ENCODE data around the gene DYNLT2. TPM values are rescaled to one million over a fixed set of nuclear protein-coding genes. Genes with fewer than 3 reads are reported as not detected.

The DYNLT2 gene
- total and polyA plus RNA-seq, 2 of the 13 experiments (the other 11 are each of a cell fraction or from before 2014, with no cell fraction given) = 2.1 to 4.3 TPM

DNA sequence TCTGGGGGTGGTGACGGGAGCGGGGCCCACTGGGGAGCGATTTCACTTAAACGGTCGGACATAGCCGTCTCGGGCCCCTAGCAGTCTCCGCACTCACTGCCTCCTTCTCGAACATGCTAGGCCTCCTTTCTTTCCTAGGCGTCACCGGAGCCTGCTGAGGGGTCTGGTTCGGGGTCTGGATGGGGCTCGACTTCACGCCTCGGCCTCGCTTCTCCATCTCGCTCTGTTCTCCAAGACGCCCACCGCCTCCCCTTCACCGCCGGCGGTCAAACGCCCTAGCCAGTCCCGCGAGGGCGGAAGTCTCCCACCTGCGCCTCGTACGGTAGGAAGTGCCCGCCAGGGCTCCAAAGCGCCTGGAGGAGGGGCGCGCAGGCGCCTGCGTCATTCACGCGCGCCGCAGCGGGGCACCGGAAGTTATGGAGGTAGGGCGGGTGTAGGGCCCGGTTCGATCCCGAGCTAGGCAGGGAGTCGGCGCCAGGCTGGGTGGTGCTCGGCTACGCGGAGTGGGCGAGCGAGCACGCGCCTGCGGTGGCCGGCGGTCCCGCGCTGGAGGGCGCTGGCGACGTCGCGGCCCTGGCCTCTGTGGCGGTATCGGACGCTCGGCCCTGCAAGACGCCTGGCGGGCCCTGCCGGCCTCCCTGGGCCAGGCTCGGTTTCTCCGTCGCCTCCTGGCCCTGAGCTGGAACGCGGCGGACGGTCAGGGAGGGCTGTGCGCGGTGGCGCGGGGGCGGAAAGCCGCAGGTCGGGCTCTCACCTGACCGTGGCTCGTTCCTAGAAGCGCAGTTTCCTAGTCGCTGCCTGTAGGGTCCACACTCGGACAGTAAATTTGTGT, at the start of gene DYNLT2, which contains the start of gene ERMARD (continued):
- TF ChIP-seq MAFF (IDR thresholded peaks at IDR 0.05; ENCODE audit: low read depth, low read length) = no peak
- no peak for TF ChIP-seq HNRNPUL1 (IDR thresholded peaks at IDR 0.05; ENCODE audit: low read depth, low read length)
- peak; percentile 96 for TF ChIP-seq MED1 (CRISPR knock-in tag; IDR thresholded peaks at IDR 0.05)
- no peak for TF ChIP-seq NFIB (CRISPR knock-in tag; IDR thresholded peaks at IDR 0.05; ENCODE audit: borderline replicate concordance)
- TF ChIP-seq, protein P1, sequence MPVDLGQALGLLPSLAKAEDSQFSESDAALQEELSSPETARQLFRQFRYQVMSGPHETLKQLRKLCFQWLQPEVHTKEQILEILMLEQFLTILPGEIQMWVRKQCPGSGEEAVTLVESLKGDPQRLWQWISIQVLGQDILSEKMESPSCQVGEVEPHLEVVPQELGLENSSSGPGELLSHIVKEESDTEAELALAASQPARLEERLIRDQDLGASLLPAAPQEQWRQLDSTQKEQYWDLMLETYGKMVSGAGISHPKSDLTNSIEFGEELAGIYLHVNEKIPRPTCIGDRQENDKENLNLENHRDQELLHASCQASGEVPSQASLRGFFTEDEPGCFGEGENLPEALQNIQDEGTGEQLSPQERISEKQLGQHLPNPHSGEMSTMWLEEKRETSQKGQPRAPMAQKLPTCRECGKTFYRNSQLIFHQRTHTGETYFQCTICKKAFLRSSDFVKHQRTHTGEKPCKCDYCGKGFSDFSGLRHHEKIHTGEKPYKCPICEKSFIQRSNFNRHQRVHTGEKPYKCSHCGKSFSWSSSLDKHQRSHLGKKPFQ (CRISPR knock-in tag; IDR thresholded peaks at IDR 0.05; ENCODE audit: insufficient replicate concordance) = peak; percentile 94
- TF ChIP-seq WIZ (CRISPR knock-in tag; IDR thresholded peaks at IDR 0.05) = peak; percentile 66; the same call in 1 of the 2 replicates
- TF ChIP-seq, protein P2, sequence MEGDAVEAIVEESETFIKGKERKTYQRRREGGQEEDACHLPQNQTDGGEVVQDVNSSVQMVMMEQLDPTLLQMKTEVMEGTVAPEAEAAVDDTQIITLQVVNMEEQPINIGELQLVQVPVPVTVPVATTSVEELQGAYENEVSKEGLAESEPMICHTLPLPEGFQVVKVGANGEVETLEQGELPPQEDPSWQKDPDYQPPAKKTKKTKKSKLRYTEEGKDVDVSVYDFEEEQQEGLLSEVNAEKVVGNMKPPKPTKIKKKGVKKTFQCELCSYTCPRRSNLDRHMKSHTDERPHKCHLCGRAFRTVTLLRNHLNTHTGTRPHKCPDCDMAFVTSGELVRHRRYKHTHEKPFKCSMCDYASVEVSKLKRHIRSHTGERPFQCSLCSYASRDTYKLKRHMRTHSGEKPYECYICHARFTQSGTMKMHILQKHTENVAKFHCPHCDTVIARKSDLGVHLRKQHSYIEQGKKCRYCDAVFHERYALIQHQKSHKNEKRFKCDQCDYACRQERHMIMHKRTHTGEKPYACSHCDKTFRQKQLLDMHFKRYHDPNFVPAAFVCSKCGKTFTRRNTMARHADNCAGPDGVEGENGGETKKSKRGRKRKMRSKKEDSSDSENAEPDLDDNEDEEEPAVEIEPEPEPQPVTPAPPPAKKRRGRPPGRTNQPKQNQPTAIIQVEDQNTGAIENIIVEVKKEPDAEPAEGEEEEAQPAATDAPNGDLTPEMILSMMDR (CRISPR knock-in tag; IDR thresholded peaks at IDR 0.05) = peak; percentile 52
- TF ChIP-seq THAP11 (CRISPR knock-in tag; IDR thresholded peaks at IDR 0.05) = peak; percentile 96
- TF ChIP-seq ZNF3 (CRISPR knock-in tag; IDR thresholded peaks at IDR 0.05) = no peak
- TF ChIP-seq FOXJ3 (CRISPR knock-in tag; IDR thresholded peaks at IDR 0.05; ENCODE audit: borderline replicate concordance) = peak; percentile 14; the same call in 1 of the 2 replicates
- TF ChIP-seq RFX1 (IDR thresholded peaks at IDR 0.05) = no peak
- peak; percentile 23 for TF ChIP-seq TBX3 (IDR thresholded peaks at IDR 0.05; ENCODE audit: borderline replicate concordance)
- TF ChIP-seq AGO2 (optimal IDR thresholded peaks at IDR 0.05; ENCODE audit: low read depth, low read length) = peak; percentile 90
- TF ChIP-seq KDM5A (IDR thresholded peaks at IDR 0.05; ENCODE audit: borderline replicate concordance, low read length) = peak; percentile 87
- no peak for TF ChIP-seq FLYWCH1 (CRISPR knock-in tag; IDR thresholded peaks at IDR 0.05)
- TF ChIP-seq ASH2L (IDR thresholded peaks at IDR 0.05; ENCODE audit: insufficient read length, low read depth, low read length) = peak; percentile 97
- no peak for TF ChIP-seq TEAD3 (CRISPR knock-in tag; optimal IDR thresholded peaks at IDR 0.05; ENCODE audit: borderline replicate concordance)
- TF ChIP-seq ZNF124 (CRISPR knock-in tag; IDR thresholded peaks at IDR 0.05) = peak; percentile 40; the same call in 1 of the 2 replicates
- TF ChIP-seq, protein P3, sequence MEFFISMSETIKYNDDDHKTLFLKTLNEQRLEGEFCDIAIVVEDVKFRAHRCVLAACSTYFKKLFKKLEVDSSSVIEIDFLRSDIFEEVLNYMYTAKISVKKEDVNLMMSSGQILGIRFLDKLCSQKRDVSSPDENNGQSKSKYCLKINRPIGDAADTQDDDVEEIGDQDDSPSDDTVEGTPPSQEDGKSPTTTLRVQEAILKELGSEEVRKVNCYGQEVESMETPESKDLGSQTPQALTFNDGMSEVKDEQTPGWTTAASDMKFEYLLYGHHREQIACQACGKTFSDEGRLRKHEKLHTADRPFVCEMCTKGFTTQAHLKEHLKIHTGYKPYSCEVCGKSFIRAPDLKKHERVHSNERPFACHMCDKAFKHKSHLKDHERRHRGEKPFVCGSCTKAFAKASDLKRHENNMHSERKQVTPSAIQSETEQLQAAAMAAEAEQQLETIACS (CRISPR knock-in tag; IDR thresholded peaks at IDR 0.05) = peak; percentile 99
- peak; percentile 36; the same call in 1 of the 2 replicates for TF ChIP-seq ZNF354B (CRISPR knock-in tag; IDR thresholded peaks at IDR 0.05)
- peak; percentile 98 for TF ChIP-seq NRL (CRISPR knock-in tag; IDR thresholded peaks at IDR 0.05; ENCODE audit: borderline replicate concordance)
- TF ChIP-seq, protein P4, sequence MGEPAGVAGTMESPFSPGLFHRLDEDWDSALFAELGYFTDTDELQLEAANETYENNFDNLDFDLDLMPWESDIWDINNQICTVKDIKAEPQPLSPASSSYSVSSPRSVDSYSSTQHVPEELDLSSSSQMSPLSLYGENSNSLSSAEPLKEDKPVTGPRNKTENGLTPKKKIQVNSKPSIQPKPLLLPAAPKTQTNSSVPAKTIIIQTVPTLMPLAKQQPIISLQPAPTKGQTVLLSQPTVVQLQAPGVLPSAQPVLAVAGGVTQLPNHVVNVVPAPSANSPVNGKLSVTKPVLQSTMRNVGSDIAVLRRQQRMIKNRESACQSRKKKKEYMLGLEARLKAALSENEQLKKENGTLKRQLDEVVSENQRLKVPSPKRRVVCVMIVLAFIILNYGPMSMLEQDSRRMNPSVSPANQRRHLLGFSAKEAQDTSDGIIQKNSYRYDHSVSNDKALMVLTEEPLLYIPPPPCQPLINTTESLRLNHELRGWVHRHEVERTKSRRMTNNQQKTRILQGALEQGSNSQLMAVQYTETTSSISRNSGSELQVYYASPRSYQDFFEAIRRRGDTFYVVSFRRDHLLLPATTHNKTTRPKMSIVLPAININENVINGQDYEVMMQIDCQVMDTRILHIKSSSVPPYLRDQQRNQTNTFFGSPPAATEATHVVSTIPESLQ (CRISPR knock-in tag; conservative IDR thresholded peaks at IDR 0.05) = peak; percentile 84

All from HepG2 (cell line).